Neuronal stem cell (in vitro differentiated cells): ENCODE data around the gene EIF4E1B.

Experiments used
- DNase-seq: peaks from one replicate; pipeline ENCODE4 v3.0.0-alpha.2; 2013; ENCODE audit warnings: low spot score
- H2AFZ ChIP-seq: one replicate; pipeline ENCODE4 v1.6.1; 2013; ENCODE audit warnings: mild to moderate bottlenecking, low read length, inconsistent platforms
- H2AK5ac ChIP-seq: 2 replicates; pipeline ENCODE4 v1.6.1; 2013; ENCODE audit warnings: low read depth, mild to moderate bottlenecking, inconsistent platforms, low read length, moderate library complexity, mixed read lengths
- H2BK120ac ChIP-seq: 2 replicates; pipeline ENCODE4 v1.6.1; 2013; ENCODE audit warnings: low read depth, mild to moderate bottlenecking, inconsistent platforms, low read length, moderate library complexity, mixed read lengths
- H2BK12ac ChIP-seq: one replicate; pipeline ENCODE4 v1.6.1; 2013; ENCODE audit warnings: low read length, inconsistent platforms
- H2BK15ac ChIP-seq: 2 replicates; pipeline ENCODE4 v1.6.1; 2013; ENCODE audit warnings: mild to moderate bottlenecking, low read length, inconsistent platforms, mixed read lengths
- H2BK5ac ChIP-seq: one replicate; pipeline ENCODE4 v1.6.1; 2013; ENCODE audit warnings: inconsistent platforms, mild to moderate bottlenecking, low read length, moderate library complexity
- H3K14ac ChIP-seq: one replicate; pipeline ENCODE4 v1.6.1; 2013; ENCODE audit warnings: low read length, inconsistent platforms
- H3K18ac ChIP-seq: 2 replicates; pipeline ENCODE4 v1.6.1; 2013; ENCODE audit warnings: low read length, inconsistent platforms
- H3K23ac ChIP-seq: 2 replicates; pipeline ENCODE4 v1.6.1; 2013; ENCODE audit warnings: low read depth, mild to moderate bottlenecking, mixed read lengths, low read length, inconsistent platforms; ENCODE audit not compliant: poor library complexity
- H3K27ac ChIP-seq: replicated peaks from 3 replicates; pipeline ENCODE4 v1.5.1; 2013; ENCODE audit warnings: low read length, inconsistent platforms
- H3K27me3 ChIP-seq, 3 experiments: 2 replicates each; pipeline ENCODE4 v1.6.1; 2013; ENCODE audit warnings: low read length in 3 of 3, mild to moderate bottlenecking in 2 of 3, inconsistent platforms in 1 of 3, low read depth in 1 of 3, mixed read lengths in 1 of 3, moderate library complexity in 1 of 3; ENCODE audit not compliant: control insufficient read depth in 3 of 3, insufficient read depth in 3 of 3
- H3K36me3 ChIP-seq, 2 donors: replicated peaks in 1 of 2; 2 replicates each; pipeline ENCODE4 v1.6.1; 2013; ENCODE audit warnings: low read length in 2 of 2; ENCODE audit not compliant: control insufficient read depth in 2 of 2, insufficient read depth in 2 of 2
- H3K4ac ChIP-seq: 2 replicates; pipeline ENCODE4 v1.6.1; 2013; ENCODE audit warnings: inconsistent platforms, mild to moderate bottlenecking, low read length, moderate library complexity
- H3K4me1 ChIP-seq, 2 donors: 1 replicate in 1 of 2; 2 replicates in 1 of 2; pipeline ENCODE4 v1.6.1; 2013; ENCODE audit warnings: low read length in 2 of 2, low read depth in 1 of 2; ENCODE audit not compliant: control insufficient read depth in 2 of 2, insufficient read depth in 1 of 2
- H3K4me2 ChIP-seq: one replicate; pipeline ENCODE4 v1.6.1; 2013; ENCODE audit warnings: mild to moderate bottlenecking, low read length, inconsistent platforms; ENCODE audit not compliant: insufficient read depth, poor library complexity, severe bottlenecking
- H3K4me3 ChIP-seq, 2 donors: 2 replicates each; pipeline ENCODE4 v1.5.1; 2013; ENCODE audit warnings: low read length in 2 of 2, mild to moderate bottlenecking in 2 of 2, inconsistent platforms in 1 of 2, moderate library complexity in 1 of 2
- H3K79me1 ChIP-seq: one replicate; pipeline ENCODE4 v1.6.1; 2013; ENCODE audit warnings: low read depth, mild to moderate bottlenecking, inconsistent platforms, low read length, moderate library complexity
- H3K9ac ChIP-seq: one replicate; pipeline ENCODE4 v1.6.1; 2013; ENCODE audit warnings: mild to moderate bottlenecking, low read depth, low read length, inconsistent platforms; ENCODE audit not compliant: poor library complexity
- H3K9me3 ChIP-seq, 2 donors: replicated peaks in 1 of 2; 2 replicates each; pipeline versions ENCODE3 to v1.6.1; 2013; ENCODE audit warnings: low read length in 2 of 2, mild to moderate bottlenecking in 2 of 2, inconsistent platforms in 1 of 2, low read depth in 1 of 2, mixed read lengths in 1 of 2, moderate library complexity in 1 of 2; ENCODE audit not compliant: control insufficient read depth in 2 of 2, insufficient read depth in 1 of 2
- H4K8ac ChIP-seq: one replicate; pipeline ENCODE4 v1.6.1; 2013; ENCODE audit warnings: low read depth, mild to moderate bottlenecking, inconsistent platforms, low read length, moderate library complexity
- H4K91ac ChIP-seq: one replicate; pipeline ENCODE4 v1.6.1; 2013; ENCODE audit warnings: low read length, low read depth, mild to moderate bottlenecking, inconsistent platforms; ENCODE audit not compliant: poor library complexity
- WGBS, 2 donors: extraction: QIAGEN DNeasy Blood & Tissue Kit; methylation state at CpG; one replicate each; pipeline ENCODE4 v1.1.7; 2013; ENCODE audit warnings: missing lambda C conversion rate in 2 of 2, mixed read lengths in 1 of 2; ENCODE audit not compliant: insufficient read length in 2 of 2, insufficient replicate concordance in 1 of 2; ENCODE audit errors: extremely low coverage in 2 of 2; 5-methylcytosine and 5-hydroxymethylcytosine counted together

The EIF4E1B gene

DNA sequence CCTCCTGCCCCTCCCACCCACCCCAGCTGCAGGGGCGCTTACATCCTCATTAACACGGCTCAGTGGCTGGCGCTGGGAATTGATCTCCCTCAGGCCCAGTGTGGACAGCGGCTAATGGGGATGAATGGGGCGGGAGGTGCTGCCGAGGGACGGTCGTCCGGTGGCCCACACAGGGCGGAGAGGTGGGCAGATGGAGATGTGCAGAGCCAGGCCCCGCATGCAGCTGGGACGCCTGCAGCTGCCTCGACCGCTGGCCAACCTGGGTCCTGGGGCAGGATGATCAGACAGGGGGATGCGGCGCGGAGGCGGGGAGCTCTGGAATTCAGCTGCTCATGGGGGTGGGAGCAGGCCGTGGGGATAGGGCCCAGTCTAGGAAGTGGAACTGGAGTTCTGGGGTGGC, 34.4 kb downstream of the EIF4E1B start:
- Histone ChIP-seq H2AFZ (no peak overlapping the region), H2BK5ac (no peak overlapping the region), H3K27me3 (peaks cover 0 to 32% (median 0%) of the 10 kb centered on the region in 3 experiments), H3K4ac (no peak overlapping the region), H3K4me1 (peaks cover 0 to 12% of the 10 kb centered on the region in 2 donors), H3K9ac (no peak overlapping the region), H3K18ac (peak overlapping the region; percentile 39), H3K27ac (no peak overlapping the region), H3K4me3 (peak overlapping the region in 1 of 2 donors; percentile 24), H3K14ac (no peak overlapping the region), H2AK5ac (no peak overlapping the region), H3K23ac (no peak overlapping the region), H3K9me3 (no peaks in the 10 kb centered on the region), H3K79me1 (no peaks in the 10 kb centered on the region), H2BK120ac (no peak overlapping the region), H4K8ac (no peak overlapping the region), H3K4me2 (peak overlapping the region; percentile 21), H4K91ac (no peak overlapping the region), H3K36me3 (no peaks in the 10 kb centered on the region), H2BK15ac (no peak overlapping the region), H2BK12ac (no peak overlapping the region)
- WGBS, 2 donors: no CpG with 5 or more reads among the region's 19 CpGs
- DNase-seq: no peak

DNA sequence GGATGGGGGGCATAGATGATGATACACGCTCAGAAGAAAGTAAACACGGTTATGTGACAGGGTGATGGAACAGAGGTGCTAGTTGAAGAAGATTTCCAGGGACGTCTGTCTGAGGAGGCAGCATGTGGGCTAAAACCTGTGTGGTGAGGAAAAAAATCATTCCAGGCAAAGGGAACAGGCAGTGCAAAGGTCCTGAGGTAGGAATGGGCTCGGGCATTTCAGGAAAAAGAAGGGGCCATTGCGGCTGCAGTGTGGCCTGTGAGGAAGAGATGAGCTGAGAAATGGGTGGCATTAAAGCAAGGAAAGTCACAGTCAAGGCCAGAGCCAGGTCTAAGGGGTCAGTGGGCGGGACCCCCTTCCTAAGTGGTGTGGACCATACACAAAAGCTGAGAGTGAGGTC, 35.0 kb downstream of the EIF4E1B start:
- Histone ChIP-seq H3K14ac (no peak overlapping the region), H3K27ac (no peak overlapping the region), H3K9ac (no peak overlapping the region), H2BK120ac (no peak overlapping the region), H2AK5ac (no peak overlapping the region), H3K79me1 (no peaks in the 10 kb centered on the region), H3K18ac (no peak overlapping the region), H3K27me3 (peaks cover 0 to 39% (median 0%) of the 10 kb centered on the region in 3 experiments), H3K4me2 (no peak overlapping the region), H3K23ac (no peak overlapping the region), H2BK5ac (no peak overlapping the region), H3K4me1 (peaks cover 0 to 15% of the 10 kb centered on the region in 2 donors), H4K8ac (no peak overlapping the region), H2BK15ac (no peak overlapping the region), H4K91ac (no peak overlapping the region), H3K4ac (no peak overlapping the region), H3K4me3 (no peak overlapping the region), H2BK12ac (no peak overlapping the region), H2AFZ (no peak overlapping the region), H3K9me3 (no peaks in the 10 kb centered on the region), H3K36me3 (no peaks in the 10 kb centered on the region)
- WGBS, 2 donors: no CpG with 5 or more reads among the region's 6 CpGs
- DNase-seq: no peak

- H2AFZ ChIP-seq: no peak overlapping the region
- H2BK15ac ChIP-seq: no peak overlapping the region
- H2BK120ac ChIP-seq: no peak overlapping the region
- H4K8ac ChIP-seq: no peak overlapping the region
- H2BK5ac ChIP-seq: no peak overlapping the region
- H3K9ac ChIP-seq: no peak overlapping the region
- no peak for DNase-seq
- no peaks in the 10 kb centered on the region for H3K9me3 ChIP-seq
- no peak overlapping the region for H3K23ac ChIP-seq
- WGBS, 2 donors: no CpG with 5 or more reads among the region's 7 CpGs
- H3K18ac ChIP-seq: no peak overlapping the region
- H3K4me1 ChIP-seq: peaks cover 0 to 15% of the 10 kb centered on the region in 2 donors
- no peaks in the 10 kb centered on the region for H3K36me3 ChIP-seq
- no peak overlapping the region for H3K27ac ChIP-seq
- H4K91ac ChIP-seq: no peak overlapping the region
- H2BK12ac ChIP-seq: no peak overlapping the region
- no peaks in the 10 kb centered on the region for H3K79me1 ChIP-seq
- no peak overlapping the region for H2AK5ac ChIP-seq
- no peak overlapping the region for H3K4ac ChIP-seq
- no peak overlapping the region for H3K14ac ChIP-seq
- H3K4me2 ChIP-seq: no peak overlapping the region
- H3K27me3 ChIP-seq: peaks cover 0 to 50% (median 0%) of the 10 kb centered on the region in 3 experiments
- H3K4me3 ChIP-seq: no peak overlapping the region
Measured at GRCh38 chr5:176667637-176668036, 37.2 kb downstream of the EIF4E1B start.

DNA sequence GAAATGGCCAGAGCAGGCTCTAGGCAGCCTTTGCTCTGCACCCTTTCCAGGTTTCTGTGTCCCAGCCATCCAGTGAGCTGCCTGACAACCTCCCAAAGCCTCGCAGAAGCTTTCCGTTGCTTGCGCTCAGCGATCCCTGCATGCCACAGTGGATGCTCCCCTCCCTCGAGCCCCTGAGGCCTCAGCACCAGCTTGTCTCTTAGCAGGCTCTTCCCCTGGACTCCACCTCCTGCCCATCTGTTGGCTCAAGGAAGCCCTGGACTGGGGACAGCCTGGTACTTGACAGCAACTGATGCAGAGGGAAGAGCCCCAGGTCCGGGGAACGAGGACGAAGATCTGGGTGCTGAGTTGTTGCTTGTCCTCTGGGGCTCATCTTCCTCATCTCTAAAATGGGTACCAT, 40.0 kb downstream of the EIF4E1B start:
- Histone ChIP-seq H3K9me3 (no peaks in the 10 kb centered on the region), H2BK5ac (no peak overlapping the region), H2AK5ac (no peak overlapping the region), H3K27me3 (peaks cover 0 to 36% (median 0%) of the 10 kb centered on the region in 3 experiments), H4K8ac (no peak overlapping the region), H2BK15ac (no peak overlapping the region), H2BK120ac (no peak overlapping the region), H3K14ac (no peak overlapping the region), H4K91ac (no peak overlapping the region), H3K4me1 (peaks cover 0 to 7% of the 10 kb centered on the region in 2 donors), H3K4ac (no peak overlapping the region), H3K4me3 (no peak overlapping the region), H3K27ac (no peak overlapping the region), H2BK12ac (no peak overlapping the region), H3K36me3 (no peaks in the 10 kb centered on the region), H3K23ac (no peak overlapping the region), H3K79me1 (no peaks in the 10 kb centered on the region), H3K18ac (peak overlapping the region; percentile 51), H3K9ac (no peak overlapping the region), H2AFZ (no peak overlapping the region), H3K4me2 (no peak overlapping the region)
- no peak for DNase-seq
- WGBS, 2 donors: no CpG with 5 or more reads among the region's 8 CpGs
